ENCODE results near the gene ATXN7L2. TPM values are rescaled to one million over a fixed set of nuclear protein-coding genes. Genes with fewer than 3 reads are reported as not detected.
"Not testable (repeated sequence)": the region's sequence is repeated elsewhere in the genome, so short reads cannot be mapped to it uniquely, and the experiment has no call there.

Gene ATXN7L2, protein sequence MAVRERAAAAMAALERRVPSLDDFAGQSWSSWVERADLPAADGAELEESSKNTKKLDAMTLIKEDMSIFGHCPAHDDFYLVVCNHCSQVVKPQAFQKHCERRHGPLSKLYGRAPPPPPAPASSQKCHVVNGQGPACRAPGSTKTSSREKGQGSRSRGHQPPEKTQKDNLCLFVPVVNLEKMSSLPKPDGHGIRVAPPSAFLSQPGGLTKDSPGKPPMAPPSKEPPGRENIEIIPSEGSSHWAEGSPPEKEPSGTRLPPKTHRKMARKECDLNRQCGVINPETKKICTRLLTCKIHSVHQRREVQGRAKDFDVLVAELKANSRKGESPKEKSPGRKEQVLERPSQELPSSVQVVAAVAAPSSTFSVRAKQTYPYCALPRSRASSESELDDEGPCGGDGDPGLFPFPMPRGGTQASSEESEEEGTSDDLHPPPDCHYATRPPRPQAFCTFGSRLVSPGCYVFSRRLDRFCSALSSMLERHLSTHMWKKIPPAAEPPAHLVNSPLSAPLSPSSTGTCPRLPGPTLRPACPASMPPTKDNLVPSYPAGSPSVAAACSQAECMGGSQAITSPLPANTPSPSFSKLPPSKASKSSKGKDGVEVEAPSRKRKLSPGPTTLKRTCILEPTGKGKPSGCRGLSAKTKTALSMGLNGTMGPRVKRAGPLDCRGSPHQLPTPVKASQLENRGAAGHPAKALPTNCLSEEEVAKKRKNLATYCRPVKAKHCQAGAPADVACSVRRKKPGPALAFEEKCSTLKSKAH
- 9.0 and 10.5 TPM in 2 replicates for total RNA-seq

DNA sequence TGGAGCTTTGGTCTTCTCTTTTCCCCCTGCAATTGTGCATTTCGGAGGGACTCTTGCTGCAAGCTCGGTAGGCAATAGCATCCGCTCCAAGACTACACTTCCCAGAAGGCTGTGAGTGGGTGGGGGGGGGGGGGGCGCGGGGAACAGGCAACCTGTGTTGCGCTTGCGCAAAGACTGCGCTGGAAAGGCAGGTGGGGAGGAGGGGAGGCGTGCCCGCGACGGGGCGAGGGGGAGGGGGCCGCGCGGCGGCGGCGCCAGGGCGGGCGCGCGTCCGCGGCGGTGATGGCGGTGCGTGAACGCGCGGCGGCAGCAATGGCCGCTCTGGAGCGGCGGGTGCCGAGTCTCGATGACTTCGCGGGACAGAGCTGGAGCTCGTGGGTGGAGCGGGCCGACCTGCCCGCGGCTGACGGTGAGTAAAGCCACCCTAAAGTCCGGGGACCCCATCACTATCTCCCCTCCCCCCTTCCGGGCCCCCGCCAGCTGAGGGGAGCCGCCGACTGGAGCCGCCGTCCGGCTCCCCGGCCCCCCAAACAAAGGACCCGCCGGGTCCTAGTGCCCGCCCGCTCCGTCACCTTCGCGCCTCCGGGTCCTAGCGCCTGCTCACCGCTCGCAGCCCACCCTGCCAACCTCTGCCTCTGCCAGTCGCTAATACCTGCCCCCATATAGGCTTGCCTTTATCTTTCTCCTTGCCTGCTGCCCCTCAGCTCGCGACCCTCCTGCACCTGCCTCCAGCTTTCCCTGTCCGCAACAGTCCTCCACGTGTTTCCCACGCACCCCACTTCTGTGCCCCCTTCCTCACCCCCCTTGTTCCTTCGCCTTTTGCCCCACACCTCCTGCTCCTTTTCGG lies at the start of gene ATXN7L2:
Gene ATXN7L2, plus strand, starts transcription at position 234 of the 847 bp plus-strand sequence. Its CDS starts 49 bp downstream, at position 283.
- intact Hi-C loops (cut with micrococcal nuclease), result loop anchor here (1.0 to 10.0 kb wide), 7 partner anchors 10 to 389 kb away; partner anchors contain the start of genes CELSR2, CYB561D1, GNAI3 and PSMA5

DNA sequence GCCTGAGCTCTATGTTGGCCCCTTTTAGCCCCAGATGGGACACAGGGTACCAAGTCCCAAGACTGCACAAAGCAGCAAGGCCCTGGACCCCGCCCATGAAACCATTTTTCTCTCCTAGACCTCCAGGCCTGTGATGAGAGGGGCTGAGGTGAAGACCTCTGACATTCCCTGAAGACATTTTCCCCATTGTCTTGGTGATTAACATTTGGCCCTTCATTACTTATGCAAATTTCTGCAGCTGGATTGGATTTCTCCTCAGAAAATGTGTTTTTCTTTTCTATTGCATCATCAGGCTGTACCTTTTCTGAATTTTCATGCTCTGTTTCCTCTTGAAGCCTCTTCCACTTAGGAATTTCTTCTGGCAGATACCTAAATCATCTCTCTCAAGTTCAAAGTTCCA lies 49.2 kb upstream of the ATXN7L2 start:
- intact Hi-C loops (cut with micrococcal nuclease), result no loop called here

DNA sequence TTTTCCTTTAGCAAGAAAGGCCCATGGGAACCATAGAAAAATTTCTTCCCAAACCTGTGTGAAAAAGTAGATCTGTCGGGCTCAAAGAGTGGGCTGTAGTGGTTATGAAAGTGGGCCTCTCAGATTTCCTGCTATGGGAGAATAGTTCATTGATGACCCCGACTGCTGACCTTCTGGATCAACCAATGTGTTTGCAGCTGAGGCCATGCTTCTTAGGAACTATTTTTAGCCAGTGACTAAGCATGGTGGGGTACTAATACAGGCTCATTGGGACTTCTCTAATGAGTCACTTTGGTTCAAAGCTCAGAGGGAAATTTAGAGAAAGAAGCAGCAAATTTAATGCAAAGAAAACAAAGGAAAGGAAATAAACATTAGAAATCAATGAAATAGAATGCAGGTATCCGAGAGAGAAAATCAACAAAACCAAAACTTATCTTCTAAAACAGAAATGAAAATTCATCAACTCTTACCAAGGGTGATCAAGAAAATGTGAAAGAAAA lies 44.9 kb upstream of the ATXN7L2 start:
- intact Hi-C loops (cut with micrococcal nuclease), result no loop called here

DNA sequence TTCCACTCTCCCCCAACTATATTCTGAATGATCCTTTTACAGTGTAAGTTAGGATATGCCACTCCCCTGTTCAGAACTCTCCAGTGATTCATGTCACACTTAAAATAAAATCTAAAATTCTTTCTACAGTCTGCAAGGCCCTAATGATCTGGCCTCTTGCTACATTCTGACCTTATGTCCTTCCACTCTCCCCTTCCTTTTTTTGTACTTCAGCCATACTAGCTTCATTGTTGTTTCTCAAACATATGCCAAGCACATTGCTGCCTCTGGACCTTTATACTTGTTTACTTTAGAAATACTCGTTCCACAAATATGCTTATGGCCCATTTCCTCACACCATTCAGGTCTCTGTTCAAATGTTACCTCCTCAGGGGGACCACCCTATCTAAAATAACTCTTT lies 42.6 kb upstream of the ATXN7L2 start:
- intact Hi-C loops (cut with micrococcal nuclease), result no loop called here

DNA sequence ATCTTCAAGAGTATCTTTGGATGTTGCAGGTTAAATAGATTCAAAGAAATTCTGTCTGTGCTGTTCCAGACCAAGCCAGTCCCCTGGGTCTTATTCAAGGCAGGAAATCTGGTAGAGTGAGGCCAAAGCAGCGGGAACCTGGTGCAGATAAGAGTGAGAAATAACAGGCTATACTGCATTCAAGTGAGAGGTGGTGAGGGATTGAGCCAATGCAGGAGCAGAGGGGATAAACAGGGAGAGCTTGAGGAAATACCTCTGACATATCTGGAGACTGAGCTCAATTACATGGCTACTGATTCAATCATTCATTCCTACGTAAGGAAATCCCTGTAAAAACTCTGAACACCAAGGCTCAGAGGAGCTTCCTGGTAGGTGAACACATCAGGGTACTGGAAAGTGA lies 40.2 kb upstream of the ATXN7L2 start:
- intact Hi-C loops (cut with micrococcal nuclease), result no loop called here

DNA sequence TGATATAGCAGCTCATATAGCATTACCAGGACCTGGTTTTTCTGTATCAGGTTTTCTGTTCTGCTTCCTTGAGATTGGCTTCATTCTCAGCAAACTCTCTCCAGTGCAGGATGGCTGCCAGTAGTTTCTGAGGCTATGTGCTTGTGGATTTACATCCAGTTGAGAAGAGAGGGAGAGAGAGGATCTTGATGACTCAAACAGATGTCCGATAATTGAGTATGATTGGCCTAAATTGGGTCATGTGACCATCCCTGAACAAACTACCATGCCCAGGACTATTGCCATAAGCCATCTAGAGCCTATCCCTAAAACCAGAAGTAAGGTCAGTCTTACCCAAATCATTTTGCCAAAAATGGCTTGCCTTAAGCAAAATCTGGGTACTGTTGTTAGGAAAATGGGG lies 39.4 kb upstream of the ATXN7L2 start:
- intact Hi-C loops (cut with micrococcal nuclease), result no loop called here

DNA sequence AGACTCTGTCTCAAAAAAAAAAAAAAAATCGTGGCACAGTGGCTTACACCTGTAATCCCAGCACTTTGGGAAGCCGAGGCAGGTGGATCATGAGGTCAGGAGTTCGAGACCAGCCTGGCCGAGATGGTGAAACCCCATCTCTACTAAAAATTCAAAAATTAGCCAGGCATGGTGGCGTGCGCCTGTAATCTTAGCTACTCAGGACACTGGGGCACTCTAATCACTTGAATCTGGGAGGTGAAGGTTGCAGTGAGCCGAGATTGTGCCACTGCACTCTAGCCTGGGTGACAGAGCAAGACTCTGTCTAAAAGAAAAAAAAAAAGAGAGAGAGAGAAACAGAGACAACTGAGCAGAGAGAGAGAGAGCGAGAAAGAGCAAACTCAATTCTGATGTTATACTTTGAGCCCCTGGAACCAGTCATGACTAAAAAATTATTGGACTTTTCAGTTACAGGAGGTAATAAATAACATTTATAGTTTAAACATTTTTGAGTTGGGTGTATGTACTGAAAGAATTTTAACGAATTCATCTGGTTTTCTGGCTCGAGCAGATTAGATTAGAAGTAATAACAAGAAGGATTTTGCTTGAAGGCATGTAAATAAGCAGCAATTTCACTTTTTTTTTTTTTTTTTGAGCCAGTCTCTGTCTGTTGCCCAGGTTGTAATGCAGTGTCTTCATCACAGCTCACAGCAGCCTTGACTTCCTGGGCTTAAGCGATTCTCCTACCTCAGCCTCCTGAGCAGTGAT lies 37.6 kb upstream of the ATXN7L2 start:
- intact Hi-C loops (cut with micrococcal nuclease), result not testable (repeated sequence)

DNA sequence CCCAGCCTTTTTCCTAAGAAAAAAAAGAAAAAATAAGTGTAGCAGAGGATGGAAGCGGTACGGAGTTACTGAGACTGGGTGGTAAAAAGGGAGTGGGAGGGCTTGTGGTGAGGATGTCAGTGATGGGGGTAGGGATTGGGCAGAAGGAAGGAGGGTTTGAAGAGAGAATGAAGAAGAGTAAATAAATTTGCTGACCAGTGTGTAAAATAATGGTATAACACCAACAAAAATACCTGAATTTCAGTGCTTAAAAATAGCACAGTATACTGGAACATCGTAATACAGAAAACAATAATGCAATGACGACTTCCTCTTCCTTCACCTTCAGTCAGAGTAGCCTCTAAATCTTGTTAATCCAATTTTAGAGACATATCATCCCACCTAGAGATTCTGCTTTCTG lies 36.2 kb upstream of the ATXN7L2 start:
- intact Hi-C loops (cut with micrococcal nuclease), result no loop called here

DNA sequence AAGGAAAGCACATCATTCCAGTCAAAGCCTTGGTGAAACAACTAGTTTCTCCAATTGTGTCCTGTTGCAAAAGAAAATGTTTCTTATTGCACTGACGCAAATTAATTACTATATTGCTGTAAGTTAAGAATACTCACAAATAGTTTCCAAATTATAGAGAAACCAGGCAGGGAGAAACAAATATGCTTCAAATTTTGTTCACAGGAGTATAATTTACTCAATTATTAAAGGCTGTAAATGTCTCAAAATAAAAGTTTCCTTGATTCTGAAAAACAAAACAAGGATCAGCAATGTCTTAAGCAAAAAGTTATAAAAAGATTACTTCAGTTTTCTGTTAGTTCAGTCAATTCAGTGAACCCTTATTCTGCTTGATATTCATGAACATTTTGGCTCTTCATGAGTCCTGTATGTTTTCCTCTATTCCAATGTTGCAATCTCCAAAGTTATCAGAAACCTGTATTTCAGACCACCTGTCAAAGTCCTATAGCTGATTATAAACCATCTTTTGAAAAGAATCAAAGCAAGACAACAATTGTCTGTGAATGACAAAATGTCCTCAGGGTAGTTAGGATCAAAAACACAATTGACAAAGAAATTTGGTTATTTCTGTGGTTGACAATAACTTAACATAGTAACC lies 29.1 kb upstream of the ATXN7L2 start:
- intact Hi-C loops (cut with micrococcal nuclease), result no loop called here

DNA sequence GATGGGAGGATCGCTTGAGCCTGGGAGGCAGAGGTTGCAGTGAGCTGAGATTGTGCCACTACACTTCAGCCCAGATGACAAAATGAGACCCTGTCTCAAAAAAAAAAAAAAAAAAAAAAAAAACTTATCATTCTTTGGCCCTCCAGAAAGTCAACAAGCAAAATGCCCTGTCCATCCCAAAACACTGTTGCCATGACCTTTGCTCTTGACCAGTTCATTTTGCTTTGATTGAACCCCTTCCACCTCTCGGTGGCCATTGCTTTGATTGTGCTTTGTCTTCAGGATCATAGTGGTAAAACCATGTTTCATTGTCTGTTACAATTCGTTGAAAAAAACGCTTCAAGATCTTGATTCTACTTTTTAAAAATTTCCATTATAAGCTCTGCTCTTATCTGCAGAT lies 25.9 kb upstream of the ATXN7L2 start:
- intact Hi-C loops (cut with micrococcal nuclease), result no loop called here

DNA sequence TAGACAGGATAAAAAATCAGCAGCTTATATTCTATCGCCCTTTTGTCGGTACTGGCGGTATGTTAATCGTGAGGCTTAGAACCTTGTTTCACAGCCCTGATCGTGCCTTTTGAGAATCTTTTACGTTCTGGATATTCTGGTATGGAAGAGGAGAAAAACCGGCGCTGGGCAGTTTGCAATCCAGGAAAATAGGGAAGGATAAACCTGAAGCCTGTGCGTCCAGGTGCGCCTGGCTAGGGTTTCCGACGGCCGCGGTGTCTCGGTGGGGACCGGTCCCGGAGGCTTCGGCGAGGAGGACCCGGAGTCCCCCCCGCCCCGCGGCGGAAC lies 17.6 kb upstream of the ATXN7L2 start:
- intact Hi-C loops (cut with micrococcal nuclease), result no loop called here

DNA sequence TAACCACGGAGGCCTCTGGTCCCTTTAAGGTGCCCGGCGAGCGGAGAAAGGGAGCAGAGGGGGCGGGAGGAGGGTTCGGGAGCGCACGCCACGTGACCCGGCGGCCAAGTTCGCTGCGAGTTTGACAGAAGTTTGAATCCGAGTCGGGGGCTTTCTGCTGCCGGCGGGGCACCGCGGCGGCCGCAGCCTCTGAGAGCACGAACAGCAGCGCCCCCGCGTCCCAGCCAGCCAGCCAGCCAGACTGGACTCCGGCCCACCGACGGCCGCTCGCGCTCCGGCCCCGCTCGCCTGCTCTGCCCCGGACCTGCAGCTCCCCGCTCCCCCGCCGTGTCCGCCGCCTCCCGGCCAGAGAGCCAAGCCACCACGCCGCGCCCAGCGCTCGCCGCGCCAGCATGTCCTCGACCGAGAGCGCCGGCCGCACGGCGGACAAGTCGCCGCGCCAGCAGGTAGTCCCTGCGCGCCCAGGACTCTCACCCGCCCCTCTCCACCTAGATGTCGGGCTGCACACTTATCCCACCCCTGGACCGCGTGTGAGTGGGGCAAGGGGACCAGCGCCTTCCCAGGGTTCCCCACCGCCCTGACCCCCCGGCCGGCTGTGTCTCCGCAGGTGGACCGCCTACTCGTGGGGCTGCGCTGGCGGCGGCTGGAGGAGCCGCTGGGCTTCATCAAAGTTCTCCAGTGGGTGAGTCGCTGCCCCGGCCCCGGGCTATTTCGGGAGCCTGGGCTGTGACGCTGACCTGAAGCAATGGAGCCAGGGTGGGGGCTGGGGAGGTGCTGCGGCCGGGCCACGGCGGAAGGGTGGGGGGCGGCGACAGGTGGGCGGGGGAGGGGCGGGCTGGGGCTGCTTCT lies 17.0 kb upstream of the ATXN7L2 start, which contains the start of gene SYPL2:
Gene SYPL2, plus strand, starts transcription at position 95 of the 849 bp plus-strand sequence. Its CDS starts 298 bp downstream, at position 393.
- intact Hi-C loops (cut with micrococcal nuclease), result no loop called here

DNA sequence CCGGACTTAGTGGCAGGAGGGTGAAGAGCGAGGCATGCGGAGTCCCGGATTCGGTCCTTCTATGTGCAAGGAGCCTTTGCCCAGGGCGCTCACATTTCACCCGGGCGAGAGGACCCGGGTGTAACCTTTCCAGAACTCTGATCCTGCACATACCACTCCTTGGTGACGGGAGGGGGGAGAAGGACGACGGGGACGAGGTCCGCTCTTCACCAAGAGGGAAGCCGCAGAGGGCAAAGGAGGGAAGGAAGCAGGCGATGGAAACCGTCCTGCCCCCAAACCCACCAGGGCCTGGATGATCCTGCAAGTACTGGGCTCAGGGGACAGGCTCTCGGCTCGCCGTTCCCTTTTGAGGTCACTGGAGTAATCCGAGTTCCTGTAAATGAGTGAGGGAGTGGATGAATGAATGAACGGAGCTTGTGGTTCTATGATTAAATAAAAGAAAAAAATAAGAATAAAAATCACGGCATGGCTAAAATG lies 16.4 kb upstream of the ATXN7L2 start:
- intact Hi-C loops (cut with micrococcal nuclease), result no loop called here

DNA sequence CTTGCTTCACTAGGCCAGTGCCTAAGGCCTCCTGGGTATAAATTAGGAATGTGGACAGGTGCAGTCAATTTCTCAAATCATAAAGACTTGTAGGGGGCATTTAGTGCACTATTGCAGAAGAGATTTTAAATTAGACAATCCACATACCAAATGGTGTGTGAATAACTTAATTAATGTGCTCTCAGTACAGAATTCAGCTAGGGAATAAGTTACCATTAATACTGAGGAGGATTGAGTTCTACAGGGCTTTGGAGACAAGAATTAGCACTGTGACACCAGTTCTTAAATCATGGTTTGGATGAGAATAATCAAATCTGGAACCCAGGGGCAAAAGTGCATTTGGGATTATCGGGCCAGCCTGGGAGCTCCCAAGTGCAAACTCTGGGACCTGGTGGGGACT lies 15.6 kb upstream of the ATXN7L2 start:
- intact Hi-C loops (cut with micrococcal nuclease), result no loop called here

DNA sequence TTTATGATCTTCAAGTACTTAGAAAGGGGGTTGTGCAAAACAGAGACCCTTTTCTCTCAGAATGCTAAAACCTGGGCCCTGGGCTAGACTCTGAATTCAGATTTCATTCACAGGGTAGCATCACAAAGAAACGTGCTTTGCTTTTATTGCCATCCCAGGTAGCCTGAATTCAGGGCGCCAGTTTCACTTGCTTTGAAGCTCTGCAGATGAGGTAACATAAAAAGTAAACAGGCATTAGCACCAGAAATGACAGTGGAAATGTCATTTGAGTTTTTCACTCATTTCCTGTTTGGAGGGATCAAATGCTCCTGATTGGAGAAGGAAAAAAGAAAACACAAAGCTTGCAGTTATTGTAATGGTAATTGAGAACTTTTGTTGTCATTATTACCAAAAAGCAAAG lies 14.8 kb upstream of the ATXN7L2 start:
- intact Hi-C loops (cut with micrococcal nuclease), result no loop called here

DNA sequence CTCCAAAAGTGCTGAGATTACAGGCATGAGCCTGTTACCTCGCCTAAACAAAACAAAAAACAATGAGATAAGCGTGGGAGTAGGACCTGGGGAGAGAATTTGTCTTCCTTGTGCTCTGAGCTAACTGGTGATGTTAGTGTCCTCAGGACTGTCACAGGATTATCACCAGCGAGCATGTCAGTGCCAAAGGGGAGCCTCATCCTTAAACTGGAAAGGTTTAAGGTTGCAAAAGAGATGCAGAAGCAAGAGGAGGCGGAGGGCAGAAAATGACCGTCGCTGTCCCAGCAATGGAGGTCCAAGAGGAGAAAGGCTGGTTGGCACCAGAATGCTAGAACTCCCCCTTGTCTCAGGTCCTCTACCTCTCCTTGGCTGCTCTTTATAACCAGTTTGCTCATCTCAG lies 13.5 kb upstream of the ATXN7L2 start:
- intact Hi-C loops (cut with micrococcal nuclease), result no loop called here

DNA sequence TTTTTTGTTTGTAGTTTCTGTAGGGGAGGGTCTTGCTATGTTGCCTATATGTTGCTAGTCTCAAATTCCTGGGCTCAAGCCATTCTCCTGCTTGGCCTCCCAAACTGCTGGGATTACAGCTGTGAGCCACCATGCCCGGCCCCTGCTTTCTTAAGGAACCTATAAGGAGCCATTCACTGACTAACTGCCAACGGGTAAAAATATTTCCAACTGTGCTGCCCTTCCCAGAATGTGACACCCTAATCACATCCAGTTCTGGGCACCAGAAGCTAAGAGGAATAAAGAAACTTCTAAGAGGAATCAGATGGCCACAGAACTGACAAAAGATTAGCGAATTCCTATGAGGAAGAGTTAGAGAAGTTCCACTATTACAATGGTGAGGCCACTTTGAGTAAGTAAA lies 10.9 kb upstream of the ATXN7L2 start:
- intact Hi-C loops (cut with micrococcal nuclease), result no loop called here

DNA sequence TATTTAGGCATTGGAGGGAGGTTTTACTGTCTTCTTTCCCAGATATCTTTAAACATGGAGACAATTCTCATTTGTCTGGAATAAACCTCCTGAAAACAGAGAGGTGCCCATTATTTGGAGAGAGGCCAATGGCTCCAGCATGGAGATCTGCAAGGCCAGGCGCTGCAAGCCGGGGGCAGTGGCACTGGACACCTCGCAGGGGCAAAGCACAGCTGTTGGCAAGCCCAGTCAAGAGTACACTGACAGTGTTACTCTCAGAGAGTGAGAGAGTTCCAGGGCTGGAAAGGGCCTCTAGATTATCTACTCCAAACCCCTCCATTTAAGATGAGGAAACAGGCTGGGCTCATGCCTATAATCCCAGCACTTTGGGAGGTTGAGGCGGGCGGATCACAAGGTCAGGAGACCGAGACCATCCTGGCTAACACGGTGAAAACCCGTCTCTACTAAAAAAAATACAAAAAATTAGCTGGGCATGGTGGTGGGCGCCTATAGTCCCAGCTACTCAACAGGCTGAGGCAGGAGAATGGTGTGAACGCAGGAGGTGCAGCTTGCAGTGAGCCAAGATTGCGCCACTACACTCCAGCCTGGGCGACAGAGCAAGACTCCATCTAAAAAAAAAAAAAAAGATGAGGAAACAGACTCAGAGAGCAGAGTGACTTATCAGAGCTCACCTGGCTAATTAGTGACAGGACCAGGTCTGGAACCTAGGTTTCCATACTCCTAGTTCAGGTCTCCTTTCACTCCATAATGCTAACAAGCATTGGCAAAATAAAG lies 10.2 kb upstream of the ATXN7L2 start:
- intact Hi-C loops (cut with micrococcal nuclease), result not testable (repeated sequence)

Data from T-helper 2 cell treated with Interferon-gamma antibody and Interleukin-4, amounts not matched to agents 100 ng/mL and 5 ng/mL, for 36 hours (primary cell).